ENCODE data around the gene RBM17.
A peak's percentile ranks its signal among the peaks of the same experiment; 100 is the strongest.

The RBM17 gene

DNA sequence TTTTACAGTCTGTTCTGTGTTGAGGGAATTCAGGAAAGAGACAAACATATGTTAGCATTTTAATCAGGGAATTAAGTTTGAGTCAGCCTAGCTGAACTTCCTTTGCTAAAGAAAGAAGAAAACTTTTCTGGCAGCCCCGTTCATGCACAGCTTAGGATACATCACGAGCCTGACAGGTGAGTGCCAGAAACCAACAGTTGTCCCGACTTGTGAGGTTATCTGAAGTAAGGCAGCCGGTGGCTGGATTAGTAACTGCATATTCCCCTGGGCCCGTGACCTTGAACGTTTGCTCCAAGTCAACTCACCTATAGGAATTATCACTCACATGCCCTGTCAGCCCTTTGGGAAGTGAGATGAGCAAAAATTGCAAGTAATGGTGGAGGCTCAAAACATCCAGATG, 24.1 kb downstream of the RBM17 start:
- Histone ChIP-seq H3K4me1 (ENCODE audit: control insufficient read depth, insufficient read depth, low read length) (no peaks in the 10 kb centered on the region), H3K9ac (ENCODE audit: low read length) (no peak overlapping the region), H3K4me3 (ENCODE audit: low read length) (no peak overlapping the region), H3K27me3 (ENCODE audit: control insufficient read depth, insufficient read depth, low read length) (no peaks in the 10 kb centered on the region), H3K36me3 (ENCODE audit: control insufficient read depth, insufficient read depth, low read length) (peaks cover 44% of the 10 kb centered on the region), H3K27ac (ENCODE audit: low read depth, low read length) (no peak overlapping the region)

- H3K36me3 ChIP-seq (ENCODE audit: control insufficient read depth, insufficient read depth, low read length): peaks cover 38% of the 10 kb centered on the region
- H3K4me1 ChIP-seq (ENCODE audit: control insufficient read depth, insufficient read depth, low read length): no peaks in the 10 kb centered on the region
- no peak overlapping the region for H3K27ac ChIP-seq (ENCODE audit: low read depth, low read length)
- H3K4me3 ChIP-seq (ENCODE audit: low read length): no peak overlapping the region
- no peak overlapping the region for H3K9ac ChIP-seq (ENCODE audit: low read length)
- no peaks in the 10 kb centered on the region for H3K27me3 ChIP-seq (ENCODE audit: control insufficient read depth, insufficient read depth, low read length)
Measured at GRCh38 chr10:6114299-6114698, 25.5 kb downstream of the RBM17 start.

GRCh38 chr10:6114805-6115341, 26.0 kb downstream of the RBM17 start:
- no peaks in the 10 kb centered on the region for H3K4me1 ChIP-seq (ENCODE audit: control insufficient read depth, insufficient read depth, low read length)
- H3K4me3 ChIP-seq (ENCODE audit: low read length): no peak overlapping the region
- no peak overlapping the region for H3K9ac ChIP-seq (ENCODE audit: low read length)
- no peak overlapping the region for H3K27ac ChIP-seq (ENCODE audit: low read depth, low read length)
- peaks cover 38% of the 10 kb centered on the region for H3K36me3 ChIP-seq (ENCODE audit: control insufficient read depth, insufficient read depth, low read length)
- H3K27me3 ChIP-seq (ENCODE audit: control insufficient read depth, insufficient read depth, low read length): no peaks in the 10 kb centered on the region

- Histone ChIP-seq H3K36me3 (ENCODE audit: control insufficient read depth, insufficient read depth, low read length) (peaks cover 33% of the 10 kb centered on the region), H3K9ac (ENCODE audit: low read length) (no peak overlapping the region), H3K27ac (ENCODE audit: low read depth, low read length) (peak overlapping the region; percentile 17), H3K4me1 (ENCODE audit: control insufficient read depth, insufficient read depth, low read length) (no peaks in the 10 kb centered on the region), H3K27me3 (ENCODE audit: control insufficient read depth, insufficient read depth, low read length) (no peaks in the 10 kb centered on the region), H3K4me3 (ENCODE audit: low read length) (no peak overlapping the region)
Measured at GRCh38 chr10:6115411-6115810, 26.6 kb downstream of the RBM17 start.

DNA sequence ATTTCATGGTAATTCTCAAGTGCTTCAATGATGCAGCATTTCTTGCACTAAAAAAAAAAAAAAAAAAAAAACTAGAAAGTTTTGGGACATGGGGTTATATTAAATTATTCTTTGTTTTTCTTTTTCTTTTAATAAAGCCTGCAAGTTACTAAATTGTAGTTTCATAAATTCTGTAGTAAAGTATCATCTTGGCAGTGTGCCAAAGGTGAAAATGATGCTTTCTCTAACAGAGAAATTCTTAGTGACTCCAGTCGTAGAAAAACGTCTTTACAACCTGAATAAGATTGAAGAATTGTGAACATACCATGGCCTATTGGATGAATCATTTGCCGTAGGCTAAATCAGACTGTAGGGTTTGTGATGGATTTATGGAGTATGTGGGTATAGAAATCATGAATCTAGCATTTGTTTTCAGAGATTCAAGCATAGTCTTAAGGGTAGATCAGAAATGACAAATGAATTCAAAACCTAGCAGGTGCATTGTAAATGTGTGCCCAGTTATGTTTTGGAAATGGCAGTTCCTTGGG, 27.1 kb downstream of the RBM17 start:
- Histone ChIP-seq H3K27ac (ENCODE audit: low read depth, low read length) (no peak overlapping the region), H3K4me1 (ENCODE audit: control insufficient read depth, insufficient read depth, low read length) (peaks cover 2% of the 10 kb centered on the region), H3K27me3 (ENCODE audit: control insufficient read depth, insufficient read depth, low read length) (no peaks in the 10 kb centered on the region), H3K9ac (ENCODE audit: low read length) (no peak overlapping the region), H3K4me3 (ENCODE audit: low read length) (no peak overlapping the region), H3K36me3 (ENCODE audit: control insufficient read depth, insufficient read depth, low read length) (peaks cover 28% of the 10 kb centered on the region)

DNA sequence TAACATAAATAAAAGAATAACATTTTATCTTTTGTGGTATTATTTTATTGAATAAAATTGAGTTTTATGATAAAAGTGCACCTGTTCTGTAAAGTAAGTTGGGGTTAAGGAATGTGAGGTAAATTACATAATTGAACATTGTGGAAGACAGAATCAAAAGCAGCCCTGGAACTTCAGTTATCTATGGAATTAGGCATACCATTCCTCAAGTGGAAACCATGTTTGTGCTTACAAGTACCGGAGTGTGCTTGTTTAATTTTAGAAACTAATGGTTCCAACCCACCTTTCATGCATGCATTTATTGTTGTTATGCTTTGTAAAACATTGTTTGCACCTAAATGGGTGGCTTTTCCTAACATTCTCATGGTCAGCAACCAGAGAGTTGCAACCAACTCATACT, 28.0 kb downstream of the RBM17 start:
- Histone ChIP-seq H3K36me3 (ENCODE audit: control insufficient read depth, insufficient read depth, low read length) (peaks cover 25% of the 10 kb centered on the region), H3K27me3 (ENCODE audit: control insufficient read depth, insufficient read depth, low read length) (no peaks in the 10 kb centered on the region), H3K9ac (ENCODE audit: low read length) (no peak overlapping the region), H3K27ac (ENCODE audit: low read depth, low read length) (no peak overlapping the region), H3K4me1 (ENCODE audit: control insufficient read depth, insufficient read depth, low read length) (peaks cover 4% of the 10 kb centered on the region), H3K4me3 (ENCODE audit: low read length) (no peak overlapping the region)

DNA sequence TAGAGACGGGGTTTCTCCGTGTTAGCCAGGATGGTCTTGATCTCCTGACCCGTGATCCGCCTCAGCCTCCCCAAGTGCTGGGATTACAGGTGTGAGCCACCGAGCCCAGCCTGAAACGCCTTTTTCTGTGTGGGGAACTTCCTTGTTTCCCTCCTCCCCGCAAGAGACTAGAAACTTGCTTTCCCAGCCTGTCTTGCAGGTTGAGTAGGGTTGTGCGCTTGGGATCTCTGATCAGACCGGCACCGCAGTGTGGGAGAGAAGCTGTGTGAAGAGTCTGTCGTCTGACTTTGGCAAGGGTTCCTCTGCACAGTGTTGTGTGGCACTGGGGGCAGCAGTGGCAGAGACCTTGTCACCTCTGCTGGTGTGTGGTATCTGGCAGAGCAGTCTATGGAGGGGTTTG, 28.9 kb downstream of the RBM17 start:
- Histone ChIP-seq H3K4me1 (ENCODE audit: control insufficient read depth, insufficient read depth, low read length) (peaks cover 4% of the 10 kb centered on the region), H3K4me3 (ENCODE audit: low read length) (no peak overlapping the region), H3K27me3 (ENCODE audit: control insufficient read depth, insufficient read depth, low read length) (no peaks in the 10 kb centered on the region), H3K27ac (ENCODE audit: low read depth, low read length) (no peak overlapping the region), H3K36me3 (ENCODE audit: control insufficient read depth, insufficient read depth, low read length) (peaks cover 16% of the 10 kb centered on the region), H3K9ac (ENCODE audit: low read length) (no peak overlapping the region)

DNA sequence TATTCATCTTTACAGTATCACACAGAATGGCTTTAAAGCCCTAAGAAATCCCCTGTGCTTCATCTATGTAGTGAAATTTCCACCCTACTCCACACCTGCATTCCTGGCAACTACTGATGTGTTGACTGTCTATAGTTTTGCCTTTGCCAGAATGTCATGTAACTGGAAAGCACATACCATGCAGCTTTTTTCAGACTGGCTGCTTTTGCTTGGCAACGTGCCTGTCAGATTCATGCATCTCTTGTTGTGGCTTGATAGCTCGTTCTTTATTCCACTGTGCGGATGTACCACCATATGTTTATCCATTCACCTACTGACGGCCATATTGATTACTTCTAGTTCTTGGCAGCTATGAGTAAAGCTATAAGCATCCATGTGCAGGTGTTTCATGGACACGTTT, 30.6 kb downstream of the RBM17 start:
- no peak overlapping the region for H3K27ac ChIP-seq (ENCODE audit: low read depth, low read length)

GRCh38 chr10:6119962-6120361, 31.1 kb downstream of the RBM17 start:
- H3K27me3 ChIP-seq (ENCODE audit: control insufficient read depth, insufficient read depth, low read length): no peaks in the 10 kb centered on the region
- no peak overlapping the region for H3K4me3 ChIP-seq (ENCODE audit: low read length)
- H3K27ac ChIP-seq (ENCODE audit: low read depth, low read length): no peak overlapping the region
- H3K4me1 ChIP-seq (ENCODE audit: control insufficient read depth, insufficient read depth, low read length): peaks cover 4% of the 10 kb centered on the region
- no peak overlapping the region for H3K9ac ChIP-seq (ENCODE audit: low read length)
- H3K36me3 ChIP-seq (ENCODE audit: control insufficient read depth, insufficient read depth, low read length): no peaks in the 10 kb centered on the region

More for the DNA sequence above, 30.6 kb downstream of the RBM17 start:
- Histone ChIP-seq H3K36me3 (ENCODE audit: control insufficient read depth, insufficient read depth, low read length) (peaks cover 4% of the 10 kb centered on the region), H3K4me1 (ENCODE audit: control insufficient read depth, insufficient read depth, low read length) (peaks cover 4% of the 10 kb centered on the region), H3K27me3 (ENCODE audit: control insufficient read depth, insufficient read depth, low read length) (no peaks in the 10 kb centered on the region), H3K9ac (ENCODE audit: low read length) (no peak overlapping the region), H3K4me3 (ENCODE audit: low read length) (no peak overlapping the region)

- Histone ChIP-seq H3K27ac (ENCODE audit: low read depth, low read length) (peak overlapping the region; percentile 23), H3K36me3 (ENCODE audit: control insufficient read depth, insufficient read depth, low read length) (no peaks in the 10 kb centered on the region), H3K4me3 (ENCODE audit: low read length) (no peak overlapping the region), H3K9ac (ENCODE audit: low read length) (no peak overlapping the region), H3K27me3 (ENCODE audit: control insufficient read depth, insufficient read depth, low read length) (no peaks in the 10 kb centered on the region), H3K4me1 (ENCODE audit: control insufficient read depth, insufficient read depth, low read length) (peaks cover 4% of the 10 kb centered on the region)
Measured at GRCh38 chr10:6120691-6121090, 31.9 kb downstream of the RBM17 start.

GRCh38 chr10:6121146-6121545, 32.3 kb downstream of the RBM17 start:
- Histone ChIP-seq H3K4me1 (ENCODE audit: control insufficient read depth, insufficient read depth, low read length) (peaks cover 4% of the 10 kb centered on the region), H3K27ac (ENCODE audit: low read depth, low read length) (no peak overlapping the region), H3K36me3 (ENCODE audit: control insufficient read depth, insufficient read depth, low read length) (no peaks in the 10 kb centered on the region), H3K27me3 (ENCODE audit: control insufficient read depth, insufficient read depth, low read length) (no peaks in the 10 kb centered on the region), H3K9ac (ENCODE audit: low read length) (no peak overlapping the region), H3K4me3 (ENCODE audit: low read length) (no peak overlapping the region)

GRCh38 chr10:6123532-6123931, 34.7 kb downstream of the RBM17 start:
- no peaks in the 10 kb centered on the region for H3K36me3 ChIP-seq (ENCODE audit: control insufficient read depth, insufficient read depth, low read length)
- no peak overlapping the region for H3K9ac ChIP-seq (ENCODE audit: low read length)
- no peaks in the 10 kb centered on the region for H3K27me3 ChIP-seq (ENCODE audit: control insufficient read depth, insufficient read depth, low read length)
- peaks cover 7% of the 10 kb centered on the region for H3K4me1 ChIP-seq (ENCODE audit: control insufficient read depth, insufficient read depth, low read length)
- no peak overlapping the region for H3K27ac ChIP-seq (ENCODE audit: low read depth, low read length)
- no peak overlapping the region for H3K4me3 ChIP-seq (ENCODE audit: low read length)

DNA sequence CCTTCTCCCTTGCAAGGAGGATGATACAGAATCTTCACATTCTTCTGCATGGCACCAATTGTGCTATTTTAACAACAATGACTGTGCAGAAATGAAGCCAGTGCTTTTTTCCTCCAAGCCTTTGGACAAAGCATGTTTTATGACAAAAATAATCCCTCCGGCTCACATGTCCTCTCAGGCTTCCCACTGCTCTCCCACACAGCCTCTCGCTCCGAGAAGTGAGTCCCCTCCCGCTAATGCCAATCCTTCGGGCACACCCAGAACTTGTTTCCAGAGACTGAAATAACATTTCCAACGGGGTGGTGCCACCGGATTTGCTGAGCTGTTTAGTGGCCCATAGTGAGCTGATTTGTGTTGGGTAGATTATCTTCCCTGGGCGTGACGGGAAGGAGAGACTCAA, 35.8 kb downstream of the RBM17 start:
- no peak overlapping the region for H3K9ac ChIP-seq (ENCODE audit: low read length)
- H3K4me1 ChIP-seq (ENCODE audit: control insufficient read depth, insufficient read depth, low read length): peaks cover 8% of the 10 kb centered on the region
- no peak overlapping the region for H3K27ac ChIP-seq (ENCODE audit: low read depth, low read length)

More for the DNA sequence above, 35.8 kb downstream of the RBM17 start:
- no peak overlapping the region for H3K4me3 ChIP-seq (ENCODE audit: low read length)
- no peaks in the 10 kb centered on the region for H3K27me3 ChIP-seq (ENCODE audit: control insufficient read depth, insufficient read depth, low read length)
- H3K36me3 ChIP-seq (ENCODE audit: control insufficient read depth, insufficient read depth, low read length): no peaks in the 10 kb centered on the region

Measured in rectal smooth muscle tissue (tissue), 1 donor.